Memory B cell (primary cell): Measurements from ENCODE around the gene TDRD12.
"Not testable (repeated sequence)": the region's sequence is repeated elsewhere in the genome, so short reads cannot be mapped to it uniquely, and the experiment has no call there.

Source experiments
- ATAC-seq: fragments of 150-1000 bp; cut with Tn5 transposase; 2 replicates; pipeline ENCODE4 v1.10.0; 2021; ENCODE audit warnings: low read depth, mild to moderate bottlenecking, moderate library complexity
- DNase-seq, 2 donors: peaks; one replicate each; pipeline ENCODE4 v3.0.0; 2022; ENCODE audit warnings: low spot score in 2 of 2
- H3K27ac Mint-ChIP-seq: one replicate; pipeline ENCODE4 v1.8.0; 2022; ENCODE audit warnings: mild to moderate bottlenecking, moderate library complexity, mixed read lengths
- H3K27me3 Mint-ChIP-seq: one replicate; pipeline ENCODE4 v1.8.0; 2022; ENCODE audit warnings: mixed read lengths
- H3K36me3 Mint-ChIP-seq: one replicate; pipeline ENCODE4 v1.8.0; 2022; ENCODE audit warnings: mild to moderate bottlenecking, mixed read lengths
- H3K4me1 Mint-ChIP-seq: one replicate; pipeline ENCODE4 v1.8.0; 2022; ENCODE audit warnings: mixed read lengths
- H3K4me3 Mint-ChIP-seq: one replicate; pipeline ENCODE4 v1.8.0; 2022; ENCODE audit warnings: mild to moderate bottlenecking, moderate library complexity, mixed read lengths
- H3K9me3 Mint-ChIP-seq: one replicate; pipeline ENCODE4 v1.8.0; 2022; ENCODE audit warnings: mixed read lengths

Gene TDRD12

GRCh38 chr19:32686847-32687475, 32.6 kb upstream of the TDRD12 start:
- Mint-ChIP-seq H3K27me3 (peaks cover 2% of the 10 kb centered on the region), H3K9me3 (no peaks in the 10 kb centered on the region), H3K4me3 (no peak overlapping the region), H3K4me1 (peaks cover 4% of the 10 kb centered on the region), H3K36me3 (no peaks in the 10 kb centered on the region), H3K27ac (no peak overlapping the region)
- DNase-seq (no peak), ATAC-seq (no peak)

GRCh38 chr19:32687681-32688080, 31.9 kb upstream of the TDRD12 start:
- H3K27ac Mint-ChIP-seq = no peak overlapping the region
- H3K27me3 Mint-ChIP-seq = no peaks in the 10 kb centered on the region
- peaks cover 5% of the 10 kb centered on the region for H3K4me1 Mint-ChIP-seq
- H3K36me3 Mint-ChIP-seq = no peaks in the 10 kb centered on the region
- DNase-seq (no peak), ATAC-seq (no peak)
- no peaks in the 10 kb centered on the region for H3K9me3 Mint-ChIP-seq
- no peak overlapping the region for H3K4me3 Mint-ChIP-seq

- ATAC-seq (no peak), DNase-seq (no peak)
- H3K27ac Mint-ChIP-seq = no peak overlapping the region
These were observed 31.3 kb upstream of the TDRD12 start for GRCh38 chr19:32688311-32688710.

GRCh38 chr19:32691291-32691951, 28.1 kb upstream of the TDRD12 start, which contains the start of gene NUDT19:
Gene NUDT19 (plus strand): TSS chr19:32691821. CDS start chr19:32691961, 140 bp downstream.
- no peaks in the 10 kb centered on the region for H3K27me3 Mint-ChIP-seq
- H3K9me3 Mint-ChIP-seq = no peaks in the 10 kb centered on the region
- H3K36me3 Mint-ChIP-seq = no peaks in the 10 kb centered on the region
- DNase-seq = peak; percentile 59 to 66
- H3K4me1 Mint-ChIP-seq = peaks cover 35% of the 10 kb centered on the region
- peak within 1 kb of the TSS; percentile 39 for H3K27ac Mint-ChIP-seq
- ATAC-seq = peak; percentile 90
- peak within 1 kb of the TSS; percentile 95 for H3K4me3 Mint-ChIP-seq

More at GRCh38 chr19:32688311-32688710, 31.3 kb upstream of the TDRD12 start:
- Mint-ChIP-seq H3K4me1 (peaks cover 11% of the 10 kb centered on the region), H3K4me3 (no peak overlapping the region), H3K36me3 (no peaks in the 10 kb centered on the region), H3K9me3 (no peaks in the 10 kb centered on the region), H3K27me3 (no peaks in the 10 kb centered on the region)

- ATAC-seq (peak; percentile 68), DNase-seq (peak in 1 of 2 donors; percentile 39)
- H3K9me3 Mint-ChIP-seq = no peaks in the 10 kb centered on the region
- no peaks in the 10 kb centered on the region for H3K27me3 Mint-ChIP-seq
- peak overlapping the region; percentile 95 for H3K4me3 Mint-ChIP-seq
- peak overlapping the region; percentile 39 for H3K27ac Mint-ChIP-seq
- H3K4me1 Mint-ChIP-seq = peaks cover 35% of the 10 kb centered on the region
- H3K36me3 Mint-ChIP-seq = no peaks in the 10 kb centered on the region
These were observed 27.4 kb upstream of the TDRD12 start for GRCh38 chr19:32691952-32692726.

- H3K9me3 Mint-ChIP-seq = no peaks in the 10 kb centered on the region
- peaks cover 39% of the 10 kb centered on the region for H3K4me1 Mint-ChIP-seq
- peaks cover under 1% of the 10 kb centered on the region for H3K36me3 Mint-ChIP-seq
- H3K27me3 Mint-ChIP-seq = no peaks in the 10 kb centered on the region
- peak overlapping the region; percentile 39 for H3K27ac Mint-ChIP-seq
- DNase-seq (no peak), ATAC-seq (no peak)
- peak overlapping the region; percentile 95 for H3K4me3 Mint-ChIP-seq
These were observed 26.9 kb upstream of the TDRD12 start for GRCh38 chr19:32692727-32693061.

- Mint-ChIP-seq H3K4me1 (peaks cover 41% of the 10 kb centered on the region), H3K4me3 (peak overlapping the region; percentile 95), H3K27ac (peak overlapping the region; percentile 39)
- not testable (repeated sequence) for H3K9me3 Mint-ChIP-seq, DNase-seq, H3K36me3 Mint-ChIP-seq, H3K27me3 Mint-ChIP-seq, ATAC-seq
These were observed 26.1 kb upstream of the TDRD12 start for GRCh38 chr19:32693151-32694108.

GRCh38 chr19:32694316-32694715, 25.3 kb upstream of the TDRD12 start:
- Mint-ChIP-seq H3K27ac (peak overlapping the region; percentile 39), H3K36me3 (peaks cover 14% of the 10 kb centered on the region), H3K4me1 (peaks cover 41% of the 10 kb centered on the region), H3K4me3 (peak overlapping the region; percentile 9)
- not testable (repeated sequence) for H3K27me3 Mint-ChIP-seq, ATAC-seq, DNase-seq, H3K9me3 Mint-ChIP-seq

GRCh38 chr19:32694851-32695250, 24.7 kb upstream of the TDRD12 start:
- not testable (repeated sequence) for H3K27me3 Mint-ChIP-seq, DNase-seq, ATAC-seq, H3K4me3 Mint-ChIP-seq, H3K27ac Mint-ChIP-seq, H3K9me3 Mint-ChIP-seq
- Mint-ChIP-seq H3K36me3 (peaks cover 18% of the 10 kb centered on the region), H3K4me1 (peaks cover 41% of the 10 kb centered on the region)

GRCh38 chr19:32695506-32695905, 24.1 kb upstream of the TDRD12 start:
- H3K36me3 Mint-ChIP-seq = peaks cover 18% of the 10 kb centered on the region
- not testable (repeated sequence) for ATAC-seq, DNase-seq, H3K27me3 Mint-ChIP-seq, H3K9me3 Mint-ChIP-seq
- peaks cover 41% of the 10 kb centered on the region for H3K4me1 Mint-ChIP-seq
- peak overlapping the region; percentile 48 for H3K27ac Mint-ChIP-seq
- H3K4me3 Mint-ChIP-seq = peak overlapping the region; percentile 30

GRCh38 chr19:32696771-32697170, 22.8 kb upstream of the TDRD12 start:
- H3K27ac Mint-ChIP-seq, DNase-seq, H3K9me3 Mint-ChIP-seq, H3K4me3 Mint-ChIP-seq, H3K27me3 Mint-ChIP-seq, ATAC-seq: not testable (repeated sequence)
- peaks cover 21% of the 10 kb centered on the region for H3K36me3 Mint-ChIP-seq
- H3K4me1 Mint-ChIP-seq = peaks cover 37% of the 10 kb centered on the region

- not testable (repeated sequence) for H3K27ac Mint-ChIP-seq, ATAC-seq, H3K27me3 Mint-ChIP-seq, H3K4me3 Mint-ChIP-seq, H3K9me3 Mint-ChIP-seq, DNase-seq
- Mint-ChIP-seq H3K4me1 (peaks cover 17% of the 10 kb centered on the region), H3K36me3 (peaks cover 33% of the 10 kb centered on the region)
These were observed 19.4 kb upstream of the TDRD12 start for GRCh38 chr19:32700129-32700528.

GRCh38 chr19:32702010-32702409, 17.6 kb upstream of the TDRD12 start:
- H3K4me1 Mint-ChIP-seq = peaks cover 6% of the 10 kb centered on the region
- ATAC-seq (no peak), DNase-seq (no peak)
- H3K9me3 Mint-ChIP-seq = peaks cover 8% of the 10 kb centered on the region
- no peaks in the 10 kb centered on the region for H3K27me3 Mint-ChIP-seq
- no peak overlapping the region for H3K27ac Mint-ChIP-seq
- peaks cover 33% of the 10 kb centered on the region for H3K36me3 Mint-ChIP-seq
- no peak overlapping the region for H3K4me3 Mint-ChIP-seq
